Lung microvascular endothelial cell (primary cell): ENCODE measurements around the gene ORMDL3. TPM values are rescaled to one million over a fixed set of nuclear protein-coding genes. Genes with fewer than 3 reads are reported as not detected.
"Not testable (repeated sequence)": the region's sequence is repeated elsewhere in the genome, so short reads cannot be mapped to it uniquely, and the experiment has no call there.

Experiments
- DNase-seq, 2 donors: peaks; one replicate each; pipeline versions ENCODE4 v3.0.0 to v3.0.0-alpha.2; 2010; ENCODE audit warnings: low read depth in 2 of 2
- total RNA-seq: library from RNA; depleted of rRNA; stranded (reverse); fragments of >200 nt; gene quantifications from 2 replicates; pipeline ENCODE4 v1.2.1, GENCODE V29; 2014

ORMDL3 gene
- total RNA-seq, 1 donor from 2014 or later: 38.5 TPM

DNA sequence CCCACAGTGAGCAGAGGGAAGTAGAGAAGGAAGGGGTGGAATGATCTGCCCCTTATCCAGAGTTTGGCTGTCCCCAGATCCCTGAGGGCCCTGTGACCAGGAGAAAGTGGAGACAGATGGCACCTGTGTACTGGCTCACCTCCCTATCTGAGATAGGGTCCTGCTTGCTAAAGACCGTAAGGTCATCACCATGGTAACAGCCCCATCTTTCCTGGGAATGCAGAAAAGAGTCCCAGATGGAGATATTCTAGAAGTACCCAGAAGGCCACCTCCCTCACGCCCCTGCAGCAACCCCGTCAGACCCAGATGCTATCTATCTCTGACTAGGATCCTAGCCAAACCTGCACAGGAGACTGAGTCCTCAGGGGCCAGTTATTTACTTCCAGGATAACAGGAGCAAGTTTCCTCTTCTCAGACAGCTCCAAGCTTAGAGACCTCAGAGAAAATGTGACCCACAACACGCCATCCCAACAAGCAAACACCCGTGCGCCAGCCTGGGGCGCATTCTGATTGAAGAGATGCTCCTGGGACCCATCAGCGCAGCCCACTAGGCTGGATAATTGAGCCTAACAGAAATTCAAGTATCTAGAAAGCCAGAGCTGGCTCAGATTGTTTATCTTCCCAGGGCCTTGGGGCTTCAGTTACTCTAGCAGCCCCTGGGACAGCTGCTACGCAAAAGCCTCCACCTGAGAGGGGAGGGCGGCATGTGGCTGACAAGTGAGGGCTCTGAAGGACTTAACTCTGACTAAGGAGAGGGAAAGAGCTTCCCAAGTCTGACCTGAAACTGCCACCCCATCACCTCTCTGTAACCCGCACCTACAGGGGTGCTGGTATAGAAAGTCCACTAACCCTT lies 1.9 kb downstream of the ORMDL3 start:
- no peak for DNase-seq

DNA sequence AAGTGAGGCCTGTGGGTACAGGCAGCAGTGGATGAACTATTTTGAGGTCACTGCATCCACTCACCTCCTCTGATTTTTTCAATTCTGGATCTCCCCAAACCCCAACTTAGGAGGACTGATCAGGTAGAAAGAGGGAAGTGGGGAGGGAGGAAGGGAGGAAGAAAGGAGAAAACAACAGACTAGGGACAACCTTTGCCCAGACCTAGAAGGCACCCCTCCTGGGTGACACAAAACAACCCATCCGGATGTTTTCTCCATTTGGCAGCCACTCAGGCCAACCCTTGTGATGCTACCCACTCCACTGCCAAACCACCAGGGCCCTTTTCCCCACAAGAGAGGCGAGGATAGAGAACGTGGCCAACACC lies 2.7 kb downstream of the ORMDL3 start:
- DNase-seq: no peak

DNA sequence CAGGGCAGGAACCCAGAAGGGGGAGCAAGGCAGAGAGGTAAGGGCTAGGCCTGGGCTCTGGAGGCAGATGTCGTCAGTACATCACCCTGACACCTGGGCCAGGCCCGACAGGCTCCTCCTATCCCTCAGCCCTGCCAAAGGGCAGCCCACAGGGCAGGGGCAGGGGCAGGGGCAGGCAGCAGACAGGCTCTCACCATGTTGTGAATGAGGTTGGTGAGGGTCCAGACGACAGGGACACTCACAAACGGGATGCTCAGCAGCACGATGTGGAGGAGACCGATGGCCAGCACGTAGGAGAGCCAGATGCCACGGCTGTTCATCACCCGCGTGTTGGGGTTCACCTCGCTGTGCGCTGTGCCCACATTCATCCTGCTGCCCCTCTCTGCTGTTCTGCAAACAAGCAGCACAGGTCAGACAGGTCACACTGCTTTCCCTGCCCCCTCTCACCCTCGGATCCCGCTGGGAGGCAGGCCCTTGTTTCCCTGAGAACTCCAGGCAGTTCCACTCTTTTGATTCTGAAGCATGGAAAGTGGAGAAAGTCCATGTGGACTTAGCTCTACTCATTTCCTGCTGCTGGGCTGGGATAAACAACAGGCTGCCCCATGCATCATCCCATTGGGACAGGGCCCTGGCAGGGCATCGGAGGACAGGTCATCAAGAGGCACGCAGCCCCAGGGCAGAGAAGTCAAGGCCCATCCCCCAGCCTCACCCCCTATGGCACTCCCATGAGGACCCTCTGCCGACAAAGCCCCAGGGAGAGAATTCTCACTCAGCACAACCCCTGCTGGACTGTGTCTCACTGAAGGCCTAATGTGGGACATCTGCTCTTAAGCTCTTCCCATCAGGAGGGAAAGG lies 3.3 kb downstream of the ORMDL3 start:
- peak; percentile 72 to 74 for DNase-seq

DNA sequence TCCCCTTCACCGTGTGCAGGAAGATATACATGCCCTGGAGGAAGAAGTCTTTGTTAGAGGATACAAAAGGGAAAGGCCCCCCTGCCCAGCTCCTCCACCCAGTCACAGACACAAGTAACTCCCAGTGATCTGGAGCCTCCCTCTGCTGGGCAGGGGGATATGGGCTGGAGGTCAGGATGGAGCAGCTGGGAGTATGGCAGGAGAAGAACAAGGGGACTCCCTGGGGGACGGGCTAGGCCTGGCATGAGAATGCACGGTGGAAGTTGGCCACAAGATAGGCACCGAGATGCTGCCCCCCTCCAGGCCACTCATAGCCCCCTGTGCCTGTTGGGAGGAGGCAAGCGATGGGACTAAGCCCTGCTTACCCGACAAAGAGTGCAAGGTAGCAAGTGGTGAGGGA lies 4.2 kb downstream of the ORMDL3 start:
- DNase-seq: no peak

DNA sequence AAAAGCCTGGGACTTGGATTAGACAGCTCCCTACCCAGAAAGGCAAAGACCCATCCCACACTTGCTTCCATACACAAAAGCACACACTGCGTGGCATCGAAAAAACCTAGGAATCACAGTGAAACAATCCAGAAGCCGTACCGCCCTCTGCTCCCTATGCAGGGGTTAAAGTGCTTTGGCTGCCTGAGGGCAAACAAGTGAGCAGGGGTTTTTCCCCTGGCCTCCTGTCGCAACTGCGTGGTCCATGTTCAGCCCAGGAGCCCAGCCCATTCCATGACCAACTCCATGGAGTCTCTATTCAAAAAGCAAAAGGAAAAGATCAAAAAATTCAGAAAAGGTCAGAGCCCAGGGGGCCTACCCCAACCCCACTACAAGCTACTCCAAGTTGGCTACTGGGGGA lies 5.4 kb downstream of the ORMDL3 start:
- no peak for DNase-seq

DNA sequence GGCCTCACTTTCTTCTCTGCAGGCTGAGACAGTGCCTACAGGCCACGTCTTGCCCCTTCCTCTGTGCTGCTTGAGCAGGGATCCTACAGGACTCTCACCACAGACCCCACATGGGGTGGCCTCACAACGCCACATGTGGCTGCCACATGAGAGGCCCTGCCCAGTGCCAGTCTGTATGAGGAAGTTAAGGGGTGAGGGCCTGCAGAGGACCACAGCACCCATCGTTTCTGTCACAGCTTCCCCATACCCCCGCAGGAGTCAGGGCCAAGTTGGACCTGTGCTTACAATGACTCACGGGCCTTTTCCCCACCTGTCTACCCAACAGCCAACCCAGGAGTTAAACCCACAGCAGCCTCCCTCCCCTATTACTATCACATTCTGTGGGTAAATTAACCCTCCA lies 6.1 kb downstream of the ORMDL3 start:
- DNase-seq: no peak

DNA sequence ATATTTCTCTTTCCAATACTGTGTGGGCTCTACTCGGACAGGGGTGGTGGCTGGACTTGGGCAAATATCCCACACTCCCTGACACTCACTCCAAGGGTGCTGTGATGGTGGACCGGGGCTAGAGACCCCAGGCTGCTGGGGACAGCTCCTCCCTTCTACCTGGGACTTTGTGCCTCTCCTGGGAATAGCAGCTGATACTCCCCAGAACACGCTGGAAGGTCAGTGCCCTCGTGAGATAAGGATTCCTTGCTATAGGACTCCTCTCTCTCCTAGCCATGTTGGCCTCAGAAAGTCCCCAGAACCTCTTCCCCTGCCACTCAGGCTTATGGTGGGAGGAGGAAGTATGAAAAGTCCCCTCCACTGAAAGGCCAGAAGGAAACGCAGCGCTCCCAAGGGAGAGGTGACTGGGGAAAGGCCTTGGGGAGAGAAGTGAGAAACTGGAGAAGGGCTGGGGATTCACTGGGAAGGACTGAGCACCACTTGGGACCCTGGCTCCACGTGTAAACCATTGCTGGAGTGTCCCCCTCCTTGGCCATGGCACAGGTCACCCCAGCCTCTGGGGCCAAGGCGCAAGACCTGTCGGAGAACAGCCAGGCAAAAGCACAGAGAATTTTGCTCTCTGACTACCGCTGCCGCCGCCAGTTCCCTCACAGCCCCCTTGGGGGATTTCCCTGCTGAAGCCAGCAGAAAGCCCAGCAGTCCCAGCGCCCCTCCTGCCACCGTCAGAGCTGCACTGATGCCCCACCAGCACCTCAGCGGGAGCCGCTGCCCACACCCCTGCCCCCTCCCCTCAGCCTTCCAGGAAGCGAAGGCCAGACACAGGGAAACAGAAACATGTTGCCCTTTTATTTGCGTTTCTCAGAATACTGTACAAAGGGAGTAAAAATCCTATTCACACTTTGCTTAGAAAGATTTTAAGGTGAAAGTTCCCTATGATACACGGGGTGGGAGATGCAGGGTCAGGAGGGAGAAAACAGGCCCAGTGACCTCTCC lies 6.9 kb downstream of the ORMDL3 start:
- DNase-seq: no peak

DNA sequence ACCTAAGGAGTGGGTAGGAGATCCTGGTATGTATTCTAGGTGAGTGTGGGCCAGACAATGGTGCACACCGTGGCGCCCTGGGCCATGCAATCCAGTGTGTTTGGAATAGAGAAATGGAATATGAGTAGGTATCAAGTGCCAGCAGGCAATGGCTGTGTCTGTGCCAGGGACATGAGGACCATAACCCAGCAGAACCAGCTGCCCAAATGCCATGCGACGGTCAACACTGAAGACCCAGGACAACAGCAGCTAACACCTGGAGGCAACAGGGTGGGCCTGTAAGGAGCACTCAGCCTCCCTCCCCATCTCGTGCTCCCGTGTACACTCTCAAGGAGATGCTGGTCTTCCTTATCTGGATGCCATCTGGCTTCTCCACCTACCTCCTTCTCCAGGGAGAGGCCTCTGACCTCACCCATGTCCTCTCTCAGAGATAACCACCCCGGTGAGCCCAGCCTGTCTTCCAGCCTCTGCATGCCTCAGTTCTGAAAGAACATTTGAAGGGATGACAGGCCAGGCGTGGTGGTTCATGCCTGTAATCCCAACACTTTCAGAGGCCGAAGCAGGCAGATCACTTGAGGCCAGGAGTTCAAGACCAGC lies 8.2 kb downstream of the ORMDL3 start:
- DNase-seq: no peak

DNA sequence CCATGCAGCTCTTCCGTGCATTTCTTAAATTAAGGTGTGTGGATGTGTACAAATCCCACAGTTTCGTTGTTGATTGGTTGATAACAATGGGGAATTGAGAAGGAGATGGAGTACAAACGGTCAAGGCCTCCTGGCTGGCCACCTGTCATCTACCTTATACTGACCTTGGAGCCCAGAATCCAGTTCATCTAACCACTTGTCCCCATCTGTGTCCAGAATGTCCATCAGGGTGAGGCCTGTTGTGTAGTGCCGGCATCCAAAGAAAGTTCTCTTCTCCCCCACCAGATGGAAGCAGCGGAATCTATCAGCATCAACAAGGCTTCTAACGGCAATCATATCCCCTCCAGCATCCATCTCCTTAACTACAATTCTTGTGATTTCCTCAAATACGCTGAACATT lies 10.5 kb downstream of the ORMDL3 start:
- DNase-seq: peak in 1 of 2 donors; percentile 11

DNA sequence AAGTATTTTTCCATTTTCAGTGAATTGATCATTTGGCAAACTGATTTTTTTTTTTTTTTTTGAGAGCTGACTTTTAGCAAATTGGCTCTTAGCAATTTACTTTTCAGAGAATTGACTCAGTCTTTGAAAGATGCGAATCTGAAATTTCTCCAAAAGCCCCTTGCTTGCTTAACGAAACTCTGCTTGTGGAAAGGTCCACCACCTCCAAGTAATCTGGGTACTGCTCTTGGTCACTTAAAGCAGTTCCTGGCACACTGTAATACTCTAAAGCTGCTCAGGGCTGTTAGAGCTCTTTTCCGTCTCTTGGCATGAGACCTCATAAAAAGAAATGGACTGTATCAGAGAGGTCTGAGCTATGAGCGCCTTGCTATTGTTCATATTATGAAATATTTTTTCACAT lies 11.8 kb downstream of the ORMDL3 start:
- DNase-seq: no peak

DNA sequence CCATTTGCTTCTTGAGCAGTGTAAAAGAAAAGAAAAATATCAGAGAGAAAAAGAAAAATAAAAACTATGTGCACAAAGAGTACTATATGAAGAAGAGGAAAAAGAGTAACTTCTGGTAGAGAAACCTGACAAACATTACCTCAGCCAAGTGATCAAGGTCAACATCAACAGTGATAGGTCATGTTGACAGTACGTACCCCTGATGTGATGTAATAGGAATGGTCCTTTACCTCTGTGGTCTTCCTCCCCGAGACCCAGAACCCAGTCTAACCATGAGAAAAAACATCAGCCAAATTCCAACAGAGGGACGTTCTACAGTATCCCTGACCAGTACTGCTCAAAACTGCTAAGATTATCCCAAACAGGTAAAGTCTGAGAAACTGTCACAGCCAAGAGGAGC lies 13.4 kb downstream of the ORMDL3 start:
- no peak for DNase-seq

DNA sequence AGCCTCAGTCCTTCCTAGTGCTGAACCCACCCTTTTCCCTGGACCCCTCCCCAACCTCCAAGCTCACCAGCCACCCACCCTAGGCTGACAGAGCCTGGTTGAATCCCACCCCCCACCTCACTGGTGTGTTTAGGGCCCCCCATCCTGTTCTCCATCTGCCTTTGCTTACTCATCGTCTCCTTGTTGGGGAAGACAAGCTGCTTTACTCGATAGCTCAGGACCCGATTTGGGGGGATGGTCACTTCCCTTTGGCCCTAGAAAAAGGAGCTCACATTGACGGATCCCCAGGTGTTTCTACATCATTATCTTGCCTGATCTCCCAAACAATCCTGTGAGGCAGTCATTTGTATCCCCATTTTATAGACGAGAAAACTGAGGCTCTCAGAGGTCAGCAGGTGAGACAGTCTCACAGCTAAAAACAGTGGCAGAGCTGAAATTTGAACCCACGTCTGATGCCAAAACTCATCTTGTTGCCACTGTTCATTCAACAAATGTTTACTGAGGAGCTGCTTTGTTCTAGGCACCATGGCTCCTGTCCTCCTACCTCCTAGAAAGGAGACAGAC lies 18.5 kb downstream of the ORMDL3 start:
- no peak for DNase-seq

DNA sequence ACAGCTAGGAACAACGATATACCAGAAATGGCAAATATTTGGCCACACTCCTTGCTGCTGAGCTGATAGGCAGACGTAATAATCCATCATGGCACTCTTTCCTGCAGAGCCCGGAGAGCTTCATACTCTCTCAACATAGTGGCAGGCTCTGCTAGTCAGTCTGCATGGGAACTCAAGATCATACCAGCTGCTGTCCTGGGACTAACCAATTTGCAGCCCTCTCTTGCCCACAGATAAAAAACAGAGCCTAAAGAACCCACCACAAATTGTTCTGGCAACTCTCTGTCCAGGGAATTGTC lies 22.5 kb downstream of the ORMDL3 start:
- DNase-seq: no peak

DNA sequence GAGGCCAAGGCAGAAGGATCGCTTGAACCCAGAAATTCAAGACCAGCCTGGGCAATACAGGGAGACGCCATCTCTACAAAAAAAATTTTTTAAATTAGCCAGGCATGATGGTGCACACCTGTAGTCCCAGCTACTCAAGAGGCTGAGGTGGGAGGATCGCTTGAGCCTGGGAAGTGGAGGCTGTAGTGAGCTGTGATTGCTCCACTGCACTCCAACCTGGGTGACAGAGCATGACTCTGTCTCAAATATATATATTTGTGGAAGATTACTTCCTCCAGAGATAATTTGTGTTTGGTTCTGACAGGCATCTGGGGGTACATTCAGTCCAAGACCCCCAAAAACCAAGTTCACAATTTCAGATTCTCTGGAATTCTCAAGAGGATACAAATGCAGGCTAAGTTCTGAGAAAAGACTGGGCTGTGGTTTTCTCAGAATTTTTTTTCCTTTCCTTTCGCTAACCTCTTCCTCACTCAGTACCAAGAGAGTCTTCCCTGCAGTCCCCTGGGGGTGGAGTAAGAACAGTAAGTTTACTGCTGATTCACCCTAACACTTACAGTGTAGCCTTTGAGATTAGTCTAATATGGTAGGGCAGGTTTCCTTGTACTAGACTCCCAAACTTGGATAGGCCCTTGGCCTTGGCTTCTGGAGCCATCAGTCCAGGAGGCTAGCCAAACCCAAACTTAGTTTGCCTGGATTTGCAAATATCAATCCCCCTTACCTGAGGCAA lies 24.1 kb downstream of the ORMDL3 start:
- no peak for DNase-seq

DNA sequence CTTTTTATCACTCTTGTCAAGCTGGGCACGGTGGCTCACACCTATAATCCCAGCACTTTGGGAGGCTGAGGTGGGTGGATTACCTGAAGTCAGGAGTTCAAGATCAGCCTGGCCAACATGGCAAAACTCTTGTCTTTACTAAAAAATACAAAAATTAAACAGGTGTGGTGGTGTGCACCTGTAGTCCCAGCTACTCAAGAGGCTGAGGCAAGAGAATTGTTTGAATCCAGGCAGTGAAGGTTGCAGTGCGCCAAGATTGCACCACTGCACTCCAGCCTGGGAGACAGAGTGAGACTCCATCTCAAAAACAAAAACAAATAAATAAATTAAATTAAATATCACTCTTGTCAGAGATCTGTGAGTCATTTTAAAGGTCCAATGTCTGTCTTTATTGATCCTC lies 25.4 kb downstream of the ORMDL3 start:
- not testable (repeated sequence) for DNase-seq

DNA sequence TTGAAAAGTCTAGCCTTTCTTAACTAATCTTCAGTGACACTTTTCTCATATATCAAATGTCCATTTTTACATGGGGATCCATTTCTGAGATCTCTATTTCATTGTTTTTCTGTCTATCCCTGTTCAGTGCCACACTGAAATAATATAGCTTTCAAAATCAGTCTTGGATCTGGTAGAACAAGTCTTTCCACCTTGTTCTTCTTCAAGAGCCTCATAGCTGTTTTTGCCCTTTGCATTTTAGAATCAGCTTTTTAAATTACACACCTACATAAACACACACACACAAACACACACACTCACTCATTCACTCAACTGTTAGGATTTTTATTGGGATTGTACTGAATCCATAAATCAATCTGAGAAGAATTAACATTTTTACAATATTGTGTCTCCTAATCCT lies 28.2 kb downstream of the ORMDL3 start:
- DNase-seq: no peak

DNA sequence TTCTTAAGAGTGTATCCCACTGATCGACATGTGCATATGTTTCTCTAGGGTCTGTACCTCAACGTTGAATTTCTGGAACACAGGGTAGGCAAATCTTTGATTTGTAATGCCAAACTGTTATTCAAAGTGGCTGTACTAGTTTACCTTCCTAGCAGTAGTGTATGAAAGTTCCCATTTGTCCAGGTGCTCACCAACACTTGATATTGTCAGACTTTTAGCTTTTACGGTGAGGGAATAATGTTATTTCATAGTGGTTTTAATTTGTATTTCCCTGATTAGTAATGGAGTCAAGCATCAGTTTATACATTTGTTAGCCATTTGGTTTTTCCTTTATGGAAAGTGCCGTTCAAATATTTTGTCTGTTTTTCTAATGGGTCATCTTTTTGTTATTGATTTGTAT lies 29.3 kb downstream of the ORMDL3 start:
- DNase-seq: no peak

DNA sequence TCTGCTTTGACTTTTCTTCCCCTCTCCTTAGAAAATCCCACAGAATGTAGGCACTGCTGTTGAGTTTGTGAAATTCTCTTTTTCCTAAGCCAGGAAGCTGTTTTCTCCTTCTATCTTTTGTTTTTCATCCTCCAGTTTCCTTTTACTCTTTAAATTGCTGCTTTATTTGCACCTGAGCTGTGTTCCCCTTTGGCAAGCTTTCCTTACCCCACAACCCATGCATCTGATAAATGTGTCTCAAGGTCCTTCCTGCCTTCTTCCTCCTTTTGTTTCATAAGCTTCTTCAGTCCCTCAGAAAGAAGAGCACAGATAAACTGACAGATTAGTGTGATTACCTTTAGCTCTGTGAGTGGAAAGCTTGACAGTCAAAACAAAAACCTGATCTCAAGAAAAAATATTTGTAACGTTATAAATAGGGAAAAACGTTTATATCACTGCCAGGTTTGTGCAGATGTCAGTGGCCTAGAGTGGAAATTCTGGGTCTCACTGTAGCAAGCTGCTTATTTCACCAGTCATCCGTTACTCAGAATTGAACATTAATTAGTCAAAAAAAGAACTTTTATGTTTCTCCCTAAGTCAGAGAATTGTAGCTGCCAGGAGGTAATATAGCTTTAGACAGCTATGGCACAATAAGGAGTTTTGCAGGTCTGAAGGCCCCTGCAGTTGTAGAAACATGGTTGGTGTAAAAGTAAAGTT lies 32.6 kb downstream of the ORMDL3 start:
- DNase-seq: no peak

DNA sequence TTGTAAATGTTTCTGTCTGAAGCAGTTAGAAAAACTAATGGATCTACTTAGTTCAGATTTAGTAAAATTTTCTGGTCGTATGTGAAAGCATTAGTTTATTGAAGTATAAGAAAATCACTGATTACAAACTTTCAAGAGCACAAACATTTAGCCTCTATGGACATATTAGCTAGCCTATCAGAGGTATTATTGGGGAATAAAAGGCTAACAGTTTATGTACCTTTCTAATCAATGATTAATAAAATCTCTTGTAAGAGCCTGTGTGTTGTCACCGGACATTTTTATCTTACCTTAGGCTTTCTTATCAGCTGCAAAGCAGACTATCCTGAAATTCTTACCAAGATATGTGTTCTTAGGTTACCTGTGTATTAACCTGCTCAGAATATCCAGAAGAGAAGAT lies 38.2 kb downstream of the ORMDL3 start:
- no peak for DNase-seq

DNA sequence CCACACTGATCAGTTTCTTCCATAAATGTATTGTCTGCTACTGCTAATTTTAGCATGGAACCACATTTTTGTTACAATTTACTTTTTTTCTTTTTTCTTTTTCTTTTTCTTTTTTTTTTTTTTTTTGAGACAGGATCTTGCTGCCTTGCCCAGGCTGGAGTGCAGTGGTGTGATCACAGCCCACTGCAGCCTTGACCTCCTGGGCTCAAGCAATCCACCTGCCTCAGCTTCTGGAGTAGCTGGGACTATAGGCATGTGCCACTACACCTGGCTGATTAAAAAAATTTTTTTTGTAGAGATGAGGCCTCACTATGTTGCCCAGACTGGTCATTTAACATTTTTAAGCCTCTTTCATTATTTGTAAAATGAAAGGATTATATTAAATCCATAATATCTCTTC lies 40.3 kb downstream of the ORMDL3 start:
- no peak for DNase-seq
